H1 (cell line): ENCODE measurements around the gene GCNA. TPM values are rescaled to one million over a fixed set of nuclear protein-coding genes. Genes with fewer than 3 reads are reported as not detected.

Experiments used
- FOSL1 ChIP-seq: IDR thresholded peaks from 2 replicates; pipeline ENCODE4 v1.6.1; 2011; ENCODE audit warnings: mild to moderate bottlenecking, low read depth, low read length, moderate library complexity; ENCODE audit not compliant: insufficient read depth
- RFX5 ChIP-seq: IDR thresholded peaks from 2 replicates; pipeline ENCODE4 v1.6.1; 2011; ENCODE audit warnings: low read depth, low read length, improper control_type of control experiment, borderline replicate concordance
- SIX5 ChIP-seq: IDR thresholded peaks from 2 replicates; pipeline ENCODE4 v1.6.1; 2011; ENCODE audit warnings: mild to moderate bottlenecking, low read depth, low read length
- polyA plus RNA-seq, 7 experiments: library from polyadenylated mRNA; depleted of rRNA in 3 of 7; stranded (reverse) in 5 of 7; unstranded in 2 of 7; fragments of >200 nt in 5 of 7; fragments of 200-250 nt in 2 of 7; gene quantifications; 1 replicate in 5 of 7; 2 replicates in 1 of 7; 4 replicates in 1 of 7; pipeline versions ENCODE4 v1.2.1 to v1.2.3, GENCODE V29; 2011 to 2013; ENCODE audit warnings: missing spikeins in 2 of 7, mixed read lengths in 2 of 7
- total RNA-seq: library from RNA; stranded (reverse); fragmentation: NEBNext Ultra II Directional; extraction: Animal tissue kit (Norgen Biotek cat#: 25700); gene quantifications from 2 replicates; pipeline ENCODE4 v1.2.1, GENCODE V29; 2021

GCNA gene
- total and polyA plus RNA-seq, 2 of the 8 experiments (the other 6 are each of a cell fraction or from before 2014, with no cell fraction given), result 0.41 to 0.95 TPM

DNA sequence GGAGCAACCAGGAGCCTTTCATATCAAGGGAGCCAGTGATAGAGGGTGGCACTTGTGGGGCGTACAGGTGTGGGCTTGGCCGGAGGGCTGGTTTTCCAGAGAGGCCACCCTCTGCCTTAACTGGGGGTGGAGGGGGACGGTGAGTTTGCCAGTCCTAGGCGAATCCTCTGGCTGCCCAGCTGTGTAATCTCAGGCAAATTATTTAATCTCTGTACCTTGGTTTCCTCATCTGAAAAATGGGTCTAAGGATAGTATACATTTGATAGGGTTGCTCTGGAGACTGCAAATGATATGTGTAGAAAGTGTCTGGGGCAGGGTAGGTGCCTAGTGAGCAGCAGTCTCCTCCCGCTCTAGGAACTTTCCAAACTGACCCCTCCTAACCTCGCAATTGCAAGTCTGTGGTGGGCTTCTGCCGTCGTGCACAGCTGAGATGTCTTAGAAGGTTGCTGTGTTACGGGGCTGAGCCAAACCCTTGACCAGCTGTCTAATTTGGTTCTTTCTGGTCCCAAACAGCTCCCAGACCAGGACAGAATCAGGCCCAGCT, 43.9 kb downstream of the GCNA start (continued):
- TF ChIP-seq FOSL1, result no peak
- TF ChIP-seq SIX5, result no peak
- no peak for TF ChIP-seq RFX5
